GM18907 (cell line): ENCODE measurements around the gene PDE10A.

Experiments
- ATAC-seq: cut with Tn5 transposase; IDR thresholded peaks from one replicate; pipeline ENCODE4 v1.9.1; 2021; ENCODE audit warnings: mild to moderate bottlenecking, moderate library complexity; ENCODE audit not compliant: unreplicated experiment

The PDE10A gene

GRCh38 chr6:165656581-165657324, 6.3 kb downstream of the PDE10A start:
- ATAC-seq = no peak

- no peak for ATAC-seq
Observed at GRCh38 chr6:165655191-165655590, 7.8 kb downstream of the PDE10A start.

- no peak for ATAC-seq
Observed at GRCh38 chr6:165654144-165654543, 8.9 kb downstream of the PDE10A start.

- ATAC-seq = no peak
Observed at GRCh38 chr6:165653607-165654006, 9.4 kb downstream of the PDE10A start.

- ATAC-seq = no peak
Observed at GRCh38 chr6:165653196-165653595, 9.8 kb downstream of the PDE10A start.

- ATAC-seq = no peak
Observed at GRCh38 chr6:165652766-165653165, 10.3 kb downstream of the PDE10A start.

GRCh38 chr6:165649166-165650137, 13.6 kb downstream of the PDE10A start:
- no peak for ATAC-seq

GRCh38 chr6:165647041-165647440, 16.0 kb downstream of the PDE10A start:
- no peak for ATAC-seq

GRCh38 chr6:165645919-165646318, 17.1 kb downstream of the PDE10A start:
- no peak for ATAC-seq

- no peak for ATAC-seq
Observed at GRCh38 chr6:165644586-165645266, 18.3 kb downstream of the PDE10A start.

GRCh38 chr6:165643015-165643414, 20.0 kb downstream of the PDE10A start:
- ATAC-seq = no peak

GRCh38 chr6:165641672-165642156, 21.3 kb downstream of the PDE10A start:
- ATAC-seq = no peak

- ATAC-seq = no peak
Observed at GRCh38 chr6:165640806-165641205, 22.2 kb downstream of the PDE10A start.

- ATAC-seq = no peak
Observed at GRCh38 chr6:165638530-165638929, 24.5 kb downstream of the PDE10A start.

- no peak for ATAC-seq
Observed at GRCh38 chr6:165637586-165637985, 25.5 kb downstream of the PDE10A start.

GRCh38 chr6:165636402-165637048, 26.5 kb downstream of the PDE10A start:
- ATAC-seq = no peak

GRCh38 chr6:165635965-165636364, 27.1 kb downstream of the PDE10A start:
- no peak for ATAC-seq

- ATAC-seq = no peak
Observed at GRCh38 chr6:165634101-165634880, 28.8 kb downstream of the PDE10A start.

- no peak for ATAC-seq
Observed at GRCh38 chr6:165632194-165632593, 30.8 kb downstream of the PDE10A start.

GRCh38 chr6:165630544-165630953, 32.5 kb downstream of the PDE10A start:
- no peak for ATAC-seq
